H1 (cell line): ENCODE measurements around the gene CYP4B1. TPM values are rescaled to one million over a fixed set of nuclear protein-coding genes. Genes with fewer than 3 reads are reported as not detected.

Source experiments
- CTCF ChIA-PET: fragments of 300-600 bp; sonication (Branson Sonifier 250); formaldehyde crosslinking; loops from one replicate; lab custom pipeline; 2021; ENCODE audit not compliant: partially characterized antibody; lab: Charles Lee
- POLR2A ChIA-PET: fragments of 300-600 bp; sonication (Branson Sonifier 250); formaldehyde crosslinking; loops from one replicate; lab custom pipeline; 2021; ENCODE audit warnings: inconsistent platforms; ENCODE audit not compliant: partially characterized antibody; lab: Charles Lee
- DNase-seq, 2 experiments: peaks; one replicate each; pipeline versions ENCODE4 v3.0.0 to v3.0.0-alpha.2; 2010 to 2022; ENCODE audit warnings: low spot score in 2 of 2, low read depth in 1 of 2, mixed read lengths in 1 of 2
- FAIRE-seq: peaks from 2 replicates; lab custom pipeline; 2011; peaks lifted over from hg19 to GRCh38; lab: Jason Lieb, UNC
- H2AFZ ChIP-seq: 2 replicates; pipeline ENCODE4 v1.8.1; 2012; ENCODE audit warnings: low read length, inconsistent platforms
- H2AK5ac ChIP-seq: 2 replicates; pipeline ENCODE4 v1.6.1; 2013; ENCODE audit warnings: low read depth, low read length
- H2BK120ac ChIP-seq: replicated peaks from 2 replicates; pipeline ENCODE3; 2013; ENCODE audit warnings: low read depth, low read length, inconsistent platforms
- H2BK12ac ChIP-seq: 2 replicates; pipeline ENCODE4 v1.6.1; 2013; ENCODE audit warnings: low read depth, low read length
- H2BK15ac ChIP-seq: 2 replicates; pipeline ENCODE4 v1.6.1; 2013; ENCODE audit warnings: low read length
- H2BK20ac ChIP-seq: 2 replicates; pipeline ENCODE4 v1.6.1; 2013; ENCODE audit warnings: low read length
- H2BK5ac ChIP-seq: 2 replicates; pipeline ENCODE4 v1.6.1; 2013; ENCODE audit warnings: low read depth, low read length
- H3K14ac ChIP-seq: 2 replicates; pipeline ENCODE4 v1.6.1; 2013; ENCODE audit warnings: inconsistent platforms; ENCODE audit not compliant: insufficient read length
- H3K18ac ChIP-seq: 2 replicates; pipeline ENCODE4 v1.6.1; 2013; ENCODE audit warnings: low read length; ENCODE audit errors: extremely low read depth
- H3K23ac ChIP-seq: 2 replicates; pipeline ENCODE4 v1.6.1; 2013; ENCODE audit warnings: inconsistent platforms; ENCODE audit not compliant: insufficient read length
- H3K23me2 ChIP-seq: 2 replicates; pipeline ENCODE4 v1.6.1; 2013; ENCODE audit warnings: low read depth, low read length
- H3K27ac ChIP-seq: 2 replicates; pipeline ENCODE4 v1.6.1; 2011; ENCODE audit warnings: low read depth, low read length, inconsistent platforms
- H3K27me3 ChIP-seq, 4 experiments: replicated peaks in 1 of 4; 1 replicate in 1 of 4; 2 replicates in 3 of 4; pipeline versions ENCODE4 v1.6.1 to v1.8.1; 2011 to 2013; ENCODE audit warnings: low read length in 3 of 4, mild to moderate bottlenecking in 3 of 4, inconsistent platforms in 2 of 4, mixed read lengths in 2 of 4, moderate library complexity in 1 of 4; ENCODE audit not compliant: control insufficient read depth in 3 of 4, insufficient read depth in 3 of 4; ENCODE audit errors: extremely low read depth in 1 of 4
- H3K36me3 ChIP-seq, 4 experiments: 2 replicates each; pipeline versions ENCODE4 v1.6.1 to v1.8.1; 2011 to 2013; ENCODE audit warnings: mild to moderate bottlenecking in 4 of 4, low read length in 3 of 4, moderate library complexity in 2 of 4, control low read depth in 1 of 4, inconsistent platforms in 1 of 4; ENCODE audit not compliant: insufficient read depth in 4 of 4, control insufficient read depth in 2 of 4
- H3K4ac ChIP-seq: replicated peaks from 2 replicates; pipeline ENCODE3; 2013; ENCODE audit warnings: low read length, low read depth, mixed read lengths, inconsistent platforms; ENCODE audit not compliant: insufficient read length
- H3K4me1 ChIP-seq, 4 experiments: replicated peaks in 1 of 4; 1 replicate in 1 of 4; 2 replicates in 3 of 4; pipeline versions ENCODE4 v1.6.1 to v1.8.1; 2011 to 2013; ENCODE audit warnings: low read length in 3 of 4, inconsistent platforms in 2 of 4, mixed read lengths in 1 of 4; ENCODE audit not compliant: insufficient read depth in 4 of 4, control insufficient read depth in 3 of 4
- H3K4me2 ChIP-seq, 2 experiments: 2 replicates each; pipeline versions ENCODE4 v1.6.1 to v1.8.1; 2011 to 2013; ENCODE audit warnings: low read depth in 2 of 2, low read length in 2 of 2, control low read depth in 1 of 2, inconsistent platforms in 1 of 2, mild to moderate bottlenecking in 1 of 2; ENCODE audit not compliant: insufficient read depth in 1 of 2
- H3K4me3 ChIP-seq, 4 experiments: fragments of 200-600, 300-600 bp in 1 of 4; sonication (generic), shearing (Covaris generic), sonication (Bioruptor Twin) in 1 of 4; 2 replicates each; pipeline versions ENCODE4 v1.5.1 to v1.8.1; 2011 to 2016; ENCODE audit warnings: low read length in 4 of 4, low read depth in 3 of 4, control low read depth in 2 of 4, inconsistent platforms in 2 of 4, mild to moderate bottlenecking in 2 of 4, mixed read lengths in 1 of 4, moderate library complexity in 1 of 4; ENCODE audit not compliant: insufficient read depth in 2 of 4; ENCODE audit errors: extremely low read depth in 1 of 4
- H3K56ac ChIP-seq: replicated peaks from 2 replicates; pipeline ENCODE3; 2013; ENCODE audit warnings: low read depth, mild to moderate bottlenecking, mixed read lengths, low read length, inconsistent platforms; ENCODE audit not compliant: insufficient read length
- H3K79me1 ChIP-seq: 2 replicates; pipeline ENCODE4 v1.6.1; 2013; ENCODE audit warnings: low read depth, low read length, control low read depth
- H3K79me2 ChIP-seq, 2 experiments: 2 replicates each; pipeline versions ENCODE4 v1.6.1 to v1.8.1; 2012 to 2013; ENCODE audit warnings: low read length in 2 of 2, mild to moderate bottlenecking in 2 of 2, inconsistent platforms in 1 of 2; ENCODE audit not compliant: insufficient read depth in 2 of 2, control insufficient read depth in 1 of 2
- H3K9ac ChIP-seq, 4 experiments: replicated peaks in 1 of 4; 1 replicate in 1 of 4; 2 replicates in 3 of 4; pipeline versions ENCODE4 v1.6.1 to v1.8.1; 2011 to 2013; ENCODE audit warnings: low read depth in 3 of 4, low read length in 3 of 4, control low read depth in 2 of 4, mild to moderate bottlenecking in 2 of 4, moderate library complexity in 2 of 4, inconsistent platforms in 1 of 4; ENCODE audit errors: extremely low read depth in 1 of 4
- H3K9me3 ChIP-seq, 2 experiments: 2 replicates each; pipeline versions ENCODE4 v1.6.1 to v1.8.1; 2012 to 2013; ENCODE audit warnings: mild to moderate bottlenecking in 2 of 2, moderate library complexity in 2 of 2, control low read depth in 1 of 2, inconsistent platforms in 1 of 2, low read depth in 1 of 2, low read length in 1 of 2, mixed read lengths in 1 of 2; ENCODE audit not compliant: insufficient read depth in 2 of 2
- H4K20me1 ChIP-seq, 2 experiments: replicated peaks in 1 of 2; 2 replicates each; pipeline versions ENCODE3 to v1.8.1; 2011 to 2013; ENCODE audit warnings: inconsistent platforms in 2 of 2, low read length in 2 of 2, mild to moderate bottlenecking in 1 of 2; ENCODE audit not compliant: insufficient read depth in 2 of 2, control insufficient read depth in 1 of 2
- H4K5ac ChIP-seq: 2 replicates; pipeline ENCODE4 v1.6.1; 2013; ENCODE audit warnings: low read length, low read depth, mixed read lengths, inconsistent platforms; ENCODE audit not compliant: insufficient read length
- H4K8ac ChIP-seq: 2 replicates; pipeline ENCODE4 v1.8.0; 2013; ENCODE audit warnings: mild to moderate bottlenecking, moderate library complexity, low read length, inconsistent platforms; ENCODE audit not compliant: insufficient read depth; ENCODE audit errors: extremely low read depth
- H4K91ac ChIP-seq: replicated peaks from 2 replicates; pipeline ENCODE3; 2013; ENCODE audit warnings: low read length, mixed read lengths, inconsistent platforms; ENCODE audit not compliant: insufficient read length
- ASH2L ChIP-seq: fragments of 200-600, 300-600 bp; sonication (generic); IDR thresholded peaks from one replicate; pipeline ENCODE4 v1.7.1; 2017; ENCODE audit warnings: low read length
- CHD2 ChIP-seq: IDR thresholded peaks from 2 replicates; pipeline ENCODE4 v1.6.1; 2012; ENCODE audit warnings: low read length, improper control_type of control experiment
- CREB1 ChIP-seq: IDR thresholded peaks from 2 replicates; pipeline ENCODE4 v1.6.1; 2012; ENCODE audit warnings: inconsistent platforms
- EP300 ChIP-seq, 2 experiments: IDR thresholded peaks; 1 replicate in 1 of 2; 2 replicates in 1 of 2; pipeline ENCODE4 v1.6.1; 2011 to 2012; ENCODE audit warnings: low read depth in 2 of 2, low read length in 2 of 2, mild to moderate bottlenecking in 2 of 2, borderline replicate concordance in 1 of 2, inconsistent platforms in 1 of 2, moderate library complexity in 1 of 2
- JUN ChIP-seq: IDR thresholded peaks from 2 replicates; pipeline ENCODE4 v1.6.1; 2011; ENCODE audit warnings: low read depth, mild to moderate bottlenecking, improper control_type of control experiment, low read length
- JUND ChIP-seq: IDR thresholded peaks from 2 replicates; pipeline ENCODE4 v1.6.1; 2011; ENCODE audit warnings: mild to moderate bottlenecking, improper control_type of control experiment, low read length
- KDM4A ChIP-seq: IDR thresholded peaks from one replicate; pipeline ENCODE4 v1.7.1; 2012; ENCODE audit warnings: low read depth, mild to moderate bottlenecking, moderate library complexity, low read length, inconsistent platforms; ENCODE audit not compliant: severe bottlenecking
- PHF8 ChIP-seq: fragments of 200-600 bp; sonication (generic); conservative IDR thresholded peaks from 2 replicates; pipeline ENCODE4 v1.7.1; 2012; ENCODE audit warnings: low read depth, mild to moderate bottlenecking, inconsistent platforms, low read length, moderate library complexity
- POLR2A ChIP-seq, 2 experiments: IDR thresholded peaks; 1 replicate in 1 of 2; 2 replicates in 1 of 2; pipeline ENCODE4 v1.6.1; 2011; ENCODE audit warnings: low read depth in 2 of 2, low read length in 2 of 2, mild to moderate bottlenecking in 2 of 2; ENCODE audit errors: control extremely low read depth in 1 of 2
- POLR2AphosphoS5 ChIP-seq: IDR thresholded peaks from 2 replicates; pipeline ENCODE4 v1.6.1; 2011; ENCODE audit warnings: low read depth, low read length
- RAD21 ChIP-seq, 2 experiments: IDR thresholded peaks in 1 of 2; conservative IDR thresholded peaks in 1 of 2; 2 replicates each; pipeline ENCODE4 v1.6.1; 2011; ENCODE audit warnings: low read depth in 2 of 2, low read length in 2 of 2, improper control_type of control experiment in 1 of 2, inconsistent platforms in 1 of 2, mild to moderate bottlenecking in 1 of 2, moderate library complexity in 1 of 2
- RXRA ChIP-seq: IDR thresholded peaks from 2 replicates; pipeline ENCODE4 v1.6.1; 2011; ENCODE audit warnings: low read depth, mild to moderate bottlenecking, low read length, moderate library complexity; ENCODE audit not compliant: insufficient read depth
- SP1 ChIP-seq: IDR thresholded peaks from 2 replicates; pipeline ENCODE4 v1.6.1; 2011; ENCODE audit warnings: low read depth, low read length
- TAF7 ChIP-seq: optimal IDR thresholded peaks from 2 replicates; pipeline ENCODE3; 2011; ENCODE audit warnings: low read depth, mild to moderate bottlenecking, inconsistent platforms, low read length, moderate library complexity, borderline replicate concordance
- TBP ChIP-seq: IDR thresholded peaks from 2 replicates; pipeline ENCODE4 v1.6.1; 2011; ENCODE audit warnings: low read depth, low read length, improper control_type of control experiment
- TEAD4 ChIP-seq: IDR thresholded peaks from 2 replicates; pipeline ENCODE4 v1.6.1; 2012; ENCODE audit warnings: low read depth, low read length, inconsistent platforms, mixed read lengths
- WGBS, 2 experiments: shearing (Covaris generic) in 1 of 2; methylation state at CpG; one replicate each; pipeline versions ENCODE4 v1.1.6 to v1.1.7; 2013 to 2015; ENCODE audit warnings: low lambda C conversion rate in 2 of 2, mixed read lengths in 2 of 2, inconsistent platforms in 1 of 2, low coverage in 1 of 2, missing lambda C conversion rate in 1 of 2; ENCODE audit not compliant: insufficient replicate concordance in 2 of 2, insufficient coverage in 1 of 2, insufficient read length in 1 of 2; ENCODE audit errors: extremely low coverage in 1 of 2, missing lambda C conversion rate in 1 of 2; 5-methylcytosine and 5-hydroxymethylcytosine counted together
- polyA plus RNA-seq, 7 experiments: library from polyadenylated mRNA; depleted of rRNA in 3 of 7; stranded (reverse) in 5 of 7; unstranded in 2 of 7; fragments of >200 nt in 5 of 7; fragments of 200-250 nt in 2 of 7; gene quantifications; 1 replicate in 5 of 7; 2 replicates in 1 of 7; 4 replicates in 1 of 7; pipeline versions ENCODE4 v1.2.1 to v1.2.3, GENCODE V29; 2011 to 2013; ENCODE audit warnings: missing spikeins in 2 of 7, mixed read lengths in 2 of 7
- total RNA-seq: library from RNA; stranded (reverse); fragmentation: NEBNext Ultra II Directional; extraction: Animal tissue kit (Norgen Biotek cat#: 25700); gene quantifications from 2 replicates; pipeline ENCODE4 v1.2.1, GENCODE V29; 2021

CYP4B1 gene
- total and polyA plus RNA-seq, 2 of the 8 experiments (the other 6 are each of a cell fraction or from before 2014, with no cell fraction given): 0.23 TPM; not detected in 1

- CTCF ChIA-PET: interaction anchor here (1.0 to 3.8 kb wide), 3 partner anchors 17 to 39 kb away, joined by 3 to 18 read pairs (median 9); no protein-coding TSS in a partner anchor
- TF ChIP-seq TBP (no peak), CREB1 (no peak), RXRA (no peak), POLR2A (IDR thresholded peaks at IDR 0.05; ENCODE audit: control extremely low read depth in 1 of 2, low read depth in 2 of 2, low read length in 2 of 2) (no peak), RAD21 (IDR thresholded peaks at IDR 0.05 in 1 of 2, conservative IDR thresholded peaks at IDR 0.05 in 1 of 2; ENCODE audit: low read depth in 2 of 2, low read length in 2 of 2) (no peak), JUN (no peak), POLR2AphosphoS5 (no peak), SP1 (no peak), PHF8 (no peak), CHD2 (no peak), EP300 (IDR thresholded peaks at IDR 0.05; ENCODE audit: borderline replicate concordance in 1 of 2, low read depth in 2 of 2, low read length in 2 of 2) (no peak), TAF7 (no peak), ASH2L (no peak), TEAD4 (no peak), KDM4A (no peak), JUND (no peak)
These were observed 34.4 kb upstream of the CYP4B1 start for GRCh38 chr1:46764402-46764801.

More at GRCh38 chr1:46764402-46764801, 34.4 kb upstream of the CYP4B1 start:
- H3K23ac ChIP-seq: no peak overlapping the region
- no peaks in the 10 kb centered on the region for H3K79me2 ChIP-seq
- no peak overlapping the region for H3K27ac ChIP-seq
- no peak overlapping the region for H4K8ac ChIP-seq
- H4K5ac ChIP-seq: no peak overlapping the region
- no peak overlapping the region for H2BK12ac ChIP-seq
- 83% methylated on average over 2 of the region's 2 CpGs; no CpG with 5 or more reads in 1 of the 2 experiments for WGBS, 2 experiments
- peaks cover 4% of the 10 kb centered on the region; the same call in 1 of the 2 replicates for H3K23me2 ChIP-seq
- no peak overlapping the region for H4K91ac ChIP-seq
- H3K14ac ChIP-seq: no peak overlapping the region
- H3K79me1 ChIP-seq: no peaks in the 10 kb centered on the region
- H3K56ac ChIP-seq: no peak overlapping the region
- H2BK15ac ChIP-seq: no peak overlapping the region
- H3K4ac ChIP-seq: no peak overlapping the region
- no peaks in the 10 kb centered on the region for H3K4me1 ChIP-seq
- H2AFZ ChIP-seq: no peak overlapping the region
- no peak overlapping the region for H3K4me2 ChIP-seq
- no peak overlapping the region for H3K4me3 ChIP-seq
- DNase-seq: no peak
- no peak overlapping the region for H2BK20ac ChIP-seq
- H3K36me3 ChIP-seq: no peaks in the 10 kb centered on the region
- no peak for FAIRE-seq
- no peaks in the 10 kb centered on the region for H3K27me3 ChIP-seq
- H2BK120ac ChIP-seq: no peak overlapping the region
- H3K9me3 ChIP-seq: peaks cover 8 to 9% of the 10 kb centered on the region in 2 experiments
- POLR2A ChIA-PET: no interaction called here
- H4K20me1 ChIP-seq: no peaks in the 10 kb centered on the region
- H2BK5ac ChIP-seq: no peak overlapping the region
- H3K18ac ChIP-seq: no peak overlapping the region
- H2AK5ac ChIP-seq: no peak overlapping the region
- H3K9ac ChIP-seq: no peak overlapping the region
